Cardiac ventricle fibroblast (primary cell): Measurements from ENCODE around the gene HOXA7. TPM values are rescaled to one million over a fixed set of nuclear protein-coding genes. Genes with fewer than 3 reads are reported as not detected.

ENCODE experiments used
- total RNA-seq: library from RNA; depleted of rRNA; stranded (reverse); fragments of >200 nt; gene quantifications from 2 replicates; pipeline ENCODE4 v1.2.3, GENCODE V29; 2015

HOXA7 gene
- total RNA-seq, result not detected in 2 replicates

GRCh38 chr7:27156508-27156898, at the start of gene HOXA7:
TSS of gene HOXA7 (minus strand) at chr7:27156675. CDS start at chr7:27156545, 130 bp downstream.

GRCh38 chr7:27199849-27200760, 43.6 kb upstream of the HOXA7 start, which contains the start of gene HOXA13:
TSS of gene HOXA13 (minus strand) at chr7:27200091. CDS start at chr7:27200077, 14 bp downstream.

GRCh38 chr7:27185013-27185853, 28.8 kb upstream of the HOXA7 start, which contains the start of gene HOXA11:
TSS of gene HOXA11 (minus strand) at chr7:27185232. CDS start at chr7:27185144, 88 bp downstream.

GRCh38 chr7:27173956-27174873, 17.7 kb upstream of the HOXA7 start, which contains the start of gene HOXA10:
TSS of gene HOXA10 (minus strand) at chr7:27174320. CDS start at chr7:27174306, 14 bp downstream.

GRCh38 chr7:27165089-27165995, 8.9 kb upstream of the HOXA7 start, which contains the start of gene HOXA9:
TSS of gene HOXA9 (minus strand) at chr7:27165537. CDS start at chr7:27165457, 80 bp downstream.

GRCh38 chr7:27151931-27152815, 4.3 kb downstream of the HOXA7 start, which contains the start of gene HOXA3:
TSS of gene HOXA3 (minus strand) at chr7:27152583. CDS start at chr7:27110640, 41,943 bp downstream.

GRCh38 chr7:27147199-27148030, 9.1 kb downstream of the HOXA7 start, which contains the start of gene HOXA6:
TSS of gene HOXA6 (minus strand) at chr7:27147774. CDS start at chr7:27147749, 25 bp downstream.

GRCh38 chr7:27143023-27143949, 13.2 kb downstream of the HOXA7 start, which contains the start of gene HOXA5:
TSS of gene HOXA5 (minus strand) at chr7:27143681. CDS start at chr7:27143607, 74 bp downstream.

GRCh38 chr7:27130540-27131389, 25.7 kb downstream of the HOXA7 start, which contains the start of gene HOXA4:
TSS of gene HOXA4 (minus strand) at chr7:27130757. CDS start at chr7:27130733, 24 bp downstream.

Other genes with a start within 250 kb of the HOXA7 start
- not detected in 2 replicates for gene HOXA1, start 60.7 kb downstream of the HOXA7 start, total RNA-seq
- gene HOXA2, start 54.0 kb downstream of the HOXA7 start, total RNA-seq, result not detected in 2 replicates
- not detected in 2 replicates for gene HOXA4, start 25.9 kb downstream of the HOXA7 start, total RNA-seq
- not detected in 2 replicates for gene HOXA5, start 13.0 kb downstream of the HOXA7 start, total RNA-seq
- not detected in 2 replicates for gene HOXA6, start 8.9 kb downstream of the HOXA7 start, total RNA-seq
- 0.10 TPM in 1 of 2 replicates, not detected in the other for gene HOXA3, start 4.1 kb downstream of the HOXA7 start, total RNA-seq
- not detected in 2 replicates for gene HOXA9, start 8.9 kb upstream of the HOXA7 start, total RNA-seq
- gene HOXA10, start 17.6 kb upstream of the HOXA7 start, total RNA-seq, result not detected in 2 replicates
- gene HOXA11, start 28.6 kb upstream of the HOXA7 start, total RNA-seq, result not detected in 2 replicates
- gene HOXA13, start 43.4 kb upstream of the HOXA7 start, total RNA-seq, result not detected in 2 replicates
- gene EVX1, start 86.1 kb upstream of the HOXA7 start, total RNA-seq, result 0.50 TPM in 1 of 2 replicates, not detected in the other